SK-N-MC (cell line): Measurements from ENCODE around the gene DENND5B.

Source experiments
- EZH2 ChIP-seq: fragments of 200-600 bp; sonication (generic); IDR thresholded peaks from one replicate; pipeline ENCODE4 v1.6.1; 2017; ENCODE audit warnings: antibody characterized with exemption
- FOXP2 ChIP-seq: optimal IDR thresholded peaks from 2 replicates; pipeline ENCODE3; 2011; ENCODE audit warnings: mild to moderate bottlenecking, moderate library complexity; ENCODE audit not compliant: insufficient read depth; ENCODE audit errors: extremely low read length, control extremely low read depth
- POLR2AphosphoS5 ChIP-seq: IDR thresholded peaks from 2 replicates; pipeline ENCODE4 v1.6.1; 2012; ENCODE audit warnings: mild to moderate bottlenecking, low read depth, low read length, borderline replicate concordance

DNA sequence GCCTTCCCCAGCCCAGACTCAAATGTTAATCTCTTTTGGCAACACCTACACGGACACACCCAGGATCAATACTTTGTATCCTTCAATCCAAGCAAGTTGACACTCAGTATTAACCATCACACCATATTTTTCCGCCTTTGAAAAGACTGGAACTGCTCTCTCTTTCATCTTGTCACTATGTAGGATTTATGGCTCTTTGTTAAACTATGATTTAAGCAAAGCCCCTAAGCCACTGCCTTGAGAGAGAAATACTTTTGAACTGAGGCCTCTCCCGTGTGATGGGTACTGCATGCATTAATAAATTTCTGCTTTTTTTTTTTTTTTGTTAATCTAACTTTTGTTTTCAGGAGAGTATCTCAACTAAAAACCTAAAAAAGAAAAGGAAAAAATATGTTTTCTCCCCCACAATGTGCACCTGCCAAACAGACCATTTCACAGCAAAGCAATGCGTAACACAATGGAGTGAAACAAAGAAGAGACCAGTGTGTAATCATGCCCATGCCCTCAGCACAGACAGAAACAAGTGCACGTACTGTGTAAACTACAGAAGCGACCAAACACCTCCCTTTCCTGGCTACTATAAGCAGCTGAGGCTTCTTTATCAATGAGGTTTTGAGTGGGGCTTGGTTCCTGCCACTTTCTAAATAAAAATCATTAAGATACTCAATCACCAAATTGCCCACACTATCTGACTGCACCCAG is 40.2 kb upstream of the DENND5B start:
- no peak for TF ChIP-seq POLR2AphosphoS5
- TF ChIP-seq EZH2 = no peak
- TF ChIP-seq FOXP2 = no peak
